Astrocyte (in vitro differentiated cells and primary cell): ENCODE measurements around the gene CYP2E1.

Experiments used
- EZH2 ChIP-seq: IDR thresholded peaks from 2 replicates; pipeline ENCODE4 v1.6.1; 2012; ENCODE audit warnings: mild to moderate bottlenecking, low read length, inconsistent platforms; ENCODE audit not compliant: insufficient read depth
- TF ChIP-seq, protein P1 (sequence below): IDR thresholded peaks from 2 replicates; pipeline ENCODE4 v1.5.1; 2011; ENCODE audit warnings: low read depth, mild to moderate bottlenecking, inconsistent platforms, low read length, moderate library complexity; ENCODE audit not compliant: insufficient read depth

DNA sequence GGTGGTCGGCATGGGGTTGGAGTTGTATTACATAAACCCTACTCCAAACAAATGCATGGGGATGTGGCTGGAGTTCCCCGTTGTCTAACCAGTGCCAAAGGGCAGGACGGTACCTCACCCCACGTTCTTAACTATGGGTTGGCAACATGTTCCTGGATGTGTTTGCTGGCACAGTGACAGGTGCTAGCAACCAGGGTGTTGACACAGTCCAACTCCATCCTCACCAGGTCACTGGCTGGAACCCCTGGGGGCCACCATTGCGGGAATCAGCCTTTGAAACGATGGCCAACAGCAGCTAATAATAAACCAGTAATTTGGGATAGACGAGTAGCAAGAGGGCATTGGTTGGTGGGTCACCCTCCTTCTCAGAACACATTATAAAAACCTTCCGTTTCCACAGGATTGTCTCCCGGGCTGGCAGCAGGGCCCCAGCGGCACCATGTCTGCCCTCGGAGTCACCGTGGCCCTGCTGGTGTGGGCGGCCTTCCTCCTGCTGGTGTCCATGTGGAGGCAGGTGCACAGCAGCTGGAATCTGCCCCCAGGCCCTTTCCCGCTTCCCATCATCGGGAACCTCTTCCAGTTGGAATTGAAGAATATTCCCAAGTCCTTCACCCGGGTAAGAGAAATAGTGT, at the start of gene CYP2E1:
- TF ChIP-seq, protein P1, sequence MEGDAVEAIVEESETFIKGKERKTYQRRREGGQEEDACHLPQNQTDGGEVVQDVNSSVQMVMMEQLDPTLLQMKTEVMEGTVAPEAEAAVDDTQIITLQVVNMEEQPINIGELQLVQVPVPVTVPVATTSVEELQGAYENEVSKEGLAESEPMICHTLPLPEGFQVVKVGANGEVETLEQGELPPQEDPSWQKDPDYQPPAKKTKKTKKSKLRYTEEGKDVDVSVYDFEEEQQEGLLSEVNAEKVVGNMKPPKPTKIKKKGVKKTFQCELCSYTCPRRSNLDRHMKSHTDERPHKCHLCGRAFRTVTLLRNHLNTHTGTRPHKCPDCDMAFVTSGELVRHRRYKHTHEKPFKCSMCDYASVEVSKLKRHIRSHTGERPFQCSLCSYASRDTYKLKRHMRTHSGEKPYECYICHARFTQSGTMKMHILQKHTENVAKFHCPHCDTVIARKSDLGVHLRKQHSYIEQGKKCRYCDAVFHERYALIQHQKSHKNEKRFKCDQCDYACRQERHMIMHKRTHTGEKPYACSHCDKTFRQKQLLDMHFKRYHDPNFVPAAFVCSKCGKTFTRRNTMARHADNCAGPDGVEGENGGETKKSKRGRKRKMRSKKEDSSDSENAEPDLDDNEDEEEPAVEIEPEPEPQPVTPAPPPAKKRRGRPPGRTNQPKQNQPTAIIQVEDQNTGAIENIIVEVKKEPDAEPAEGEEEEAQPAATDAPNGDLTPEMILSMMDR = no peak
- TF ChIP-seq EZH2 = no peak
